CD4-positive, alpha-beta T cell treated with Interleukin-6 at 100 ng/mL for 8 hours (primary cell): Measurements from ENCODE around the gene BAIAP2L2.
"Not testable (repeated sequence)": the region's sequence is repeated elsewhere in the genome, so short reads cannot be mapped to it uniquely, and the experiment has no call there.

ENCODE experiments used
- DNase-seq: peaks from one replicate; pipeline ENCODE4 v3.0.0-alpha.2; 2020; ENCODE audit warnings: mixed read lengths, low spot score

BAIAP2L2 gene

GRCh38 chr22:38081636-38081940, 28.9 kb downstream of the BAIAP2L2 start:
- DNase-seq: no peak

GRCh38 chr22:38080850-38081635, 29.4 kb downstream of the BAIAP2L2 start:
- no peak for DNase-seq

- DNase-seq: no peak
These were observed 30.0 kb downstream of the BAIAP2L2 start for GRCh38 chr22:38080474-38080849.

- no peak for DNase-seq
These were observed 30.7 kb downstream of the BAIAP2L2 start for GRCh38 chr22:38079804-38080203.

- DNase-seq: not testable (repeated sequence)
These were observed 31.3 kb downstream of the BAIAP2L2 start for GRCh38 chr22:38079208-38079607.

- no peak for DNase-seq
These were observed 32.2 kb downstream of the BAIAP2L2 start for GRCh38 chr22:38078046-38078840.

- no peak for DNase-seq
These were observed 32.9 kb downstream of the BAIAP2L2 start for GRCh38 chr22:38077595-38077994.

- DNase-seq: no peak
These were observed 33.4 kb downstream of the BAIAP2L2 start for GRCh38 chr22:38077096-38077495.

- no peak for DNase-seq
These were observed 34.5 kb downstream of the BAIAP2L2 start for GRCh38 chr22:38075961-38076360.

- no peak for DNase-seq
These were observed 35.2 kb downstream of the BAIAP2L2 start for GRCh38 chr22:38075105-38075825.

GRCh38 chr22:38074181-38075104, 36.0 kb downstream of the BAIAP2L2 start:
- DNase-seq: no peak

GRCh38 chr22:38073150-38074130, 37.0 kb downstream of the BAIAP2L2 start:
- DNase-seq: no peak

GRCh38 chr22:38072322-38073149, 37.9 kb downstream of the BAIAP2L2 start:
- DNase-seq: no peak

- DNase-seq: no peak
These were observed 38.8 kb downstream of the BAIAP2L2 start for GRCh38 chr22:38071421-38072321.

- no peak for DNase-seq
These were observed 40.1 kb downstream of the BAIAP2L2 start for GRCh38 chr22:38070250-38070921.

GRCh38 chr22:38069372-38070249, 40.9 kb downstream of the BAIAP2L2 start:
- no peak for DNase-seq
